Neural cell (in vitro differentiated cells): ENCODE measurements around the gene ZMYM5.

Source experiments
- EZH2 ChIP-seq: fragments of 200-600, 300-800 bp; shearing (Covaris generic), sonication (generic); IDR thresholded peaks from 2 replicates; pipeline ENCODE4 v1.6.1; 2014; ENCODE audit warnings: antibody characterized with exemption, low read length, borderline replicate concordance, mild to moderate bottlenecking; ENCODE audit not compliant: insufficient read depth, poor library complexity, severe bottlenecking
- POLR2AphosphoS5 ChIP-seq: IDR thresholded peaks from 2 replicates; pipeline ENCODE4 v1.6.1; 2012
- TAF1 ChIP-seq: IDR thresholded peaks from 2 replicates; pipeline ENCODE4 v1.6.1; 2012; ENCODE audit warnings: low read depth
- TF ChIP-seq, protein P1 (sequence below): fragments of 450-650 bp; IDR thresholded peaks from 2 replicates; pipeline ENCODE4 v1.5.1; 2014; ENCODE audit warnings: antibody characterized with exemption, mild to moderate bottlenecking, moderate library complexity; ENCODE audit not compliant: poor library complexity, severe bottlenecking
- TF ChIP-seq, protein P2 (sequence below): IDR thresholded peaks from 2 replicates; pipeline ENCODE4 v1.6.1; 2012; ENCODE audit warnings: borderline replicate concordance

DNA sequence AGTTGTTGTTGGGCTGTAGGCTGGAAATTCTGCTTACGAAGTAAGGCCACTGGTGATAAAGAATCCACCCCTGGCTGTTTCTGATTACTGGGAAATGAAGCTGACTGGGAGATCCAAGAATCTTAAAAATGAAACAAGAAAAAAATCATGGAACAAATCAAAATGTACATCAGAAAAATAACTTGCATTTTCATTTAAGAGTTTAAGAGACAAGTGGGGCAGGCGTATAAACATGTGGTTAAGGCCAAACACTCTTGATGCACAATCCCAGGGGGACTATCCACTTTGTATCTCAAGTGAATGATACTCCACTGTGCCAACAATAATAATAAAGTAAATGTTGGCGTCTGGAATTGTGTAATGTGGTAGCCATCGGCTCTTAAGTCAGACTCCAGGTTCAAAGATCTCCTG lies 24.6 kb downstream of the ZMYM5 start:
- TF ChIP-seq, protein P1, sequence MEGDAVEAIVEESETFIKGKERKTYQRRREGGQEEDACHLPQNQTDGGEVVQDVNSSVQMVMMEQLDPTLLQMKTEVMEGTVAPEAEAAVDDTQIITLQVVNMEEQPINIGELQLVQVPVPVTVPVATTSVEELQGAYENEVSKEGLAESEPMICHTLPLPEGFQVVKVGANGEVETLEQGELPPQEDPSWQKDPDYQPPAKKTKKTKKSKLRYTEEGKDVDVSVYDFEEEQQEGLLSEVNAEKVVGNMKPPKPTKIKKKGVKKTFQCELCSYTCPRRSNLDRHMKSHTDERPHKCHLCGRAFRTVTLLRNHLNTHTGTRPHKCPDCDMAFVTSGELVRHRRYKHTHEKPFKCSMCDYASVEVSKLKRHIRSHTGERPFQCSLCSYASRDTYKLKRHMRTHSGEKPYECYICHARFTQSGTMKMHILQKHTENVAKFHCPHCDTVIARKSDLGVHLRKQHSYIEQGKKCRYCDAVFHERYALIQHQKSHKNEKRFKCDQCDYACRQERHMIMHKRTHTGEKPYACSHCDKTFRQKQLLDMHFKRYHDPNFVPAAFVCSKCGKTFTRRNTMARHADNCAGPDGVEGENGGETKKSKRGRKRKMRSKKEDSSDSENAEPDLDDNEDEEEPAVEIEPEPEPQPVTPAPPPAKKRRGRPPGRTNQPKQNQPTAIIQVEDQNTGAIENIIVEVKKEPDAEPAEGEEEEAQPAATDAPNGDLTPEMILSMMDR = no peak
- TF ChIP-seq EZH2 = no peak
- no peak for TF ChIP-seq POLR2AphosphoS5
- TF ChIP-seq TAF1 = no peak
- TF ChIP-seq, protein P2, sequence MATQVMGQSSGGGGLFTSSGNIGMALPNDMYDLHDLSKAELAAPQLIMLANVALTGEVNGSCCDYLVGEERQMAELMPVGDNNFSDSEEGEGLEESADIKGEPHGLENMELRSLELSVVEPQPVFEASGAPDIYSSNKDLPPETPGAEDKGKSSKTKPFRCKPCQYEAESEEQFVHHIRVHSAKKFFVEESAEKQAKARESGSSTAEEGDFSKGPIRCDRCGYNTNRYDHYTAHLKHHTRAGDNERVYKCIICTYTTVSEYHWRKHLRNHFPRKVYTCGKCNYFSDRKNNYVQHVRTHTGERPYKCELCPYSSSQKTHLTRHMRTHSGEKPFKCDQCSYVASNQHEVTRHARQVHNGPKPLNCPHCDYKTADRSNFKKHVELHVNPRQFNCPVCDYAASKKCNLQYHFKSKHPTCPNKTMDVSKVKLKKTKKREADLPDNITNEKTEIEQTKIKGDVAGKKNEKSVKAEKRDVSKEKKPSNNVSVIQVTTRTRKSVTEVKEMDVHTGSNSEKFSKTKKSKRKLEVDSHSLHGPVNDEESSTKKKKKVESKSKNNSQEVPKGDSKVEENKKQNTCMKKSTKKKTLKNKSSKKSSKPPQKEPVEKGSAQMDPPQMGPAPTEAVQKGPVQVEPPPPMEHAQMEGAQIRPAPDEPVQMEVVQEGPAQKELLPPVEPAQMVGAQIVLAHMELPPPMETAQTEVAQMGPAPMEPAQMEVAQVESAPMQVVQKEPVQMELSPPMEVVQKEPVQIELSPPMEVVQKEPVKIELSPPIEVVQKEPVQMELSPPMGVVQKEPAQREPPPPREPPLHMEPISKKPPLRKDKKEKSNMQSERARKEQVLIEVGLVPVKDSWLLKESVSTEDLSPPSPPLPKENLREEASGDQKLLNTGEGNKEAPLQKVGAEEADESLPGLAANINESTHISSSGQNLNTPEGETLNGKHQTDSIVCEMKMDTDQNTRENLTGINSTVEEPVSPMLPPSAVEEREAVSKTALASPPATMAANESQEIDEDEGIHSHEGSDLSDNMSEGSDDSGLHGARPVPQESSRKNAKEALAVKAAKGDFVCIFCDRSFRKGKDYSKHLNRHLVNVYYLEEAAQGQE = no peak
